Cerebellar nuclear complex (tissue), 1 donor: ENCODE results near the gene KDM3B.

Experiments used
- DNase-seq, 2 experiments: peaks; one replicate each; lab custom pipeline; 2025; lab: John Stamatoyannopoulos, UW

The KDM3B gene

GRCh38 chr5:138346889-138347288, 5.6 kb upstream of the KDM3B start:
- no peak for DNase-seq

- DNase-seq, result no peak
These were observed 2.5 kb upstream of the KDM3B start for GRCh38 chr5:138349852-138350562.

GRCh38 chr5:138350563-138350890, 2.0 kb upstream of the KDM3B start:
- no peak for DNase-seq

GRCh38 chr5:138351056-138351455, 1.4 kb upstream of the KDM3B start:
- DNase-seq, result no peak

GRCh38 chr5:138351517-138351916, 968 bp upstream of the KDM3B start:
- no peak for DNase-seq

- no peak for DNase-seq
These were observed 456 bp downstream of the KDM3B start for GRCh38 chr5:138352722-138353559.

GRCh38 chr5:138353560-138354080, 1.1 kb downstream of the KDM3B start:
- no peak for DNase-seq

GRCh38 chr5:138354387-138354786, 1.9 kb downstream of the KDM3B start:
- DNase-seq, result no peak

- no peak for DNase-seq
These were observed 2.5 kb downstream of the KDM3B start for GRCh38 chr5:138354926-138355378.

- DNase-seq, result no peak
These were observed 7.1 kb downstream of the KDM3B start for GRCh38 chr5:138359621-138360020.

- no peak for DNase-seq
These were observed 8.5 kb downstream of the KDM3B start for GRCh38 chr5:138360941-138361452.

- DNase-seq, result no peak
These were observed 12.1 kb downstream of the KDM3B start for GRCh38 chr5:138364576-138364975.

- no peak for DNase-seq
These were observed 14.3 kb downstream of the KDM3B start for GRCh38 chr5:138366632-138367382.

- no peak for DNase-seq
These were observed 16.8 kb downstream of the KDM3B start for GRCh38 chr5:138369261-138369660.

GRCh38 chr5:138369706-138370105, 17.2 kb downstream of the KDM3B start:
- no peak for DNase-seq

GRCh38 chr5:138370537-138370936, 18.1 kb downstream of the KDM3B start:
- no peak for DNase-seq

GRCh38 chr5:138371454-138371853, 19.0 kb downstream of the KDM3B start:
- DNase-seq, result no peak

- no peak for DNase-seq
These were observed 19.7 kb downstream of the KDM3B start for GRCh38 chr5:138372225-138372624.

- DNase-seq, result no peak
These were observed 20.2 kb downstream of the KDM3B start for GRCh38 chr5:138372653-138373052.

GRCh38 chr5:138382347-138382746, 29.9 kb downstream of the KDM3B start:
- no peak for DNase-seq

GRCh38 chr5:138385660-138386059, 33.2 kb downstream of the KDM3B start:
- no peak for DNase-seq

- DNase-seq, result no peak
These were observed 33.8 kb downstream of the KDM3B start for GRCh38 chr5:138386290-138386689.
